HG02870 (cell line): ENCODE data around the gene TGFA.

Experiments used
- ATAC-seq: cut with Tn5 transposase; IDR thresholded peaks from one replicate; pipeline ENCODE4 v1.9.1; 2021; ENCODE audit warnings: mild to moderate bottlenecking, moderate library complexity; ENCODE audit not compliant: unreplicated experiment

TGFA gene

GRCh38 chr2:70499253-70499652, 54.4 kb downstream of the TGFA start:
- no peak for ATAC-seq

- ATAC-seq: no peak
Observed at GRCh38 chr2:70498528-70498927, 55.1 kb downstream of the TGFA start.

GRCh38 chr2:70498054-70498453, 55.6 kb downstream of the TGFA start:
- ATAC-seq: no peak

- no peak for ATAC-seq
Observed at GRCh38 chr2:70496819-70497218, 56.8 kb downstream of the TGFA start.

GRCh38 chr2:70494293-70494886, 59.2 kb downstream of the TGFA start:
- no peak for ATAC-seq

GRCh38 chr2:70490381-70490780, 63.2 kb downstream of the TGFA start:
- no peak for ATAC-seq

- no peak for ATAC-seq
Observed at GRCh38 chr2:70489165-70489564, 64.5 kb downstream of the TGFA start.

GRCh38 chr2:70484086-70484485, 69.5 kb downstream of the TGFA start:
- ATAC-seq: no peak

GRCh38 chr2:70482401-70482800, 71.2 kb downstream of the TGFA start:
- no peak for ATAC-seq

GRCh38 chr2:70480468-70480867, 73.2 kb downstream of the TGFA start:
- peak; percentile 62 for ATAC-seq

- ATAC-seq: no peak
Observed at GRCh38 chr2:70479816-70480215, 73.8 kb downstream of the TGFA start.

GRCh38 chr2:70477441-70477844, 76.2 kb downstream of the TGFA start:
- ATAC-seq: no peak

GRCh38 chr2:70475266-70475665, 78.4 kb downstream of the TGFA start:
- ATAC-seq: no peak

- ATAC-seq: no peak
Observed at GRCh38 chr2:70474256-70474848, 79.3 kb downstream of the TGFA start.

- ATAC-seq: no peak
Observed at GRCh38 chr2:70473101-70473722, 80.4 kb downstream of the TGFA start.

- no peak for ATAC-seq
Observed at GRCh38 chr2:70472221-70472890, 81.3 kb downstream of the TGFA start.

- no peak for ATAC-seq
Observed at GRCh38 chr2:70471129-70471528, 82.5 kb downstream of the TGFA start.

GRCh38 chr2:70469961-70470360, 83.7 kb downstream of the TGFA start:
- no peak for ATAC-seq

GRCh38 chr2:70469435-70469834, 84.2 kb downstream of the TGFA start:
- ATAC-seq: no peak

GRCh38 chr2:70468878-70469277, 84.7 kb downstream of the TGFA start:
- no peak for ATAC-seq

GRCh38 chr2:70467831-70468779, 85.5 kb downstream of the TGFA start:
- ATAC-seq: no peak
